Activated CD4-positive, alpha-beta T cell treated with anti-CD3 and anti-CD28 coated beads for 36 hours (primary cell): ENCODE data around the gene FAM228B. TPM values are rescaled to one million over a fixed set of nuclear protein-coding genes. Genes with fewer than 3 reads are reported as not detected.
"Not testable (repeated sequence)": the region's sequence is repeated elsewhere in the genome, so short reads cannot be mapped to it uniquely, and the experiment has no call there.

Source experiments
- ATAC-seq: fragments of 200-7000 bp; cut with Tn5 transposase; one replicate; pipeline ENCODE4 v1.10.0; 2021; ENCODE audit warnings: mild to moderate bottlenecking, moderate library complexity
- CTCF ChIA-PET: fragments of 350-600 bp; sonication (Branson Sonifier 250); formaldehyde crosslinking; loops from one replicate; lab custom pipeline; 2021; ENCODE audit warnings: antibody characterized with exemption; lab: Charles Lee
- POLR2A ChIA-PET: fragments of 350-600 bp; sonication (Branson Sonifier 250); formaldehyde crosslinking; loops from one replicate; lab custom pipeline; 2021; ENCODE audit warnings: antibody characterized with exemption, inconsistent platforms; lab: Charles Lee
- DNase-seq: peaks from one replicate; pipeline ENCODE4 v3.0.0-alpha.2; 2020
- H3K27ac Mint-ChIP-seq: one replicate; pipeline ENCODE4 v1.8.0; 2021; ENCODE audit warnings: mixed read lengths
- H3K27me3 Mint-ChIP-seq: one replicate; pipeline ENCODE4 v1.8.0; 2021; ENCODE audit warnings: mixed read lengths
- H3K36me3 Mint-ChIP-seq: one replicate; pipeline ENCODE4 v1.8.0; 2021; ENCODE audit warnings: low read depth, mixed read lengths
- H3K4me1 Mint-ChIP-seq: one replicate; pipeline ENCODE4 v1.8.0; 2021; ENCODE audit warnings: mixed read lengths
- H3K4me3 Mint-ChIP-seq: one replicate; pipeline ENCODE4 v1.8.0; 2021; ENCODE audit warnings: mild to moderate bottlenecking, moderate library complexity, mixed read lengths
- H3K9me3 Mint-ChIP-seq: one replicate; pipeline ENCODE4 v1.8.0; 2021; ENCODE audit warnings: low read depth, mixed read lengths
- intact Hi-C, 2 experiments: fragments of 100-400 bp; cut with DNase I in 1 of 2; cut with micrococcal nuclease in 1 of 2; formaldehyde crosslinking; loops; one replicate each; pipeline versions ENCODE4 v1.14.2 to v1.15.1; 2022 to 2024; cut with DNase I, micrococcal nuclease
- total RNA-seq, 2 experiments: library from RNA; stranded (reverse); gene quantifications; one replicate each; pipeline ENCODE4 v1.2.3, GENCODE V29; 2021

Gene FAM228B
- total RNA-seq, 2 experiments from 2014 or later, result 5.2 to 10.5 TPM

DNA sequence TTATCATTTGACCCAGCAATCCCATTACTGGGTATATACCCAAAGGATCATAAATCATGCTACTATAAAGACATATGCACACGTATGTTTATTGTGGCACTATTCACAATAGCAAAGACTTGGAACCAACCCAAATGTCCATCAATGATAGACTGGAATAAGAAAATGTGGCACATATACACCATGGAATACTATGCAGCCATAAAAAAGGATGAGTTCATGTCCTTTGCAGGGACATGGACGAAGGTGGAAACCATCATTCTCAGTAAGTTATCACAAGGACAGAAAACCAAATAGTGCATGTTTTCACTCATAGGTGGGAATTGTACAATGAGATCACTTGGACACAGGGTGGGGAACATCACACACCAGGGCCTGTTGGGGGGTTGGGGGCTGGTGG is 22.5 kb upstream of the FAM228B start:
- H3K4me1 Mint-ChIP-seq, H3K4me3 Mint-ChIP-seq, DNase-seq, intact Hi-C loops, CTCF ChIA-PET, ATAC-seq, H3K9me3 Mint-ChIP-seq, POLR2A ChIA-PET, H3K27me3 Mint-ChIP-seq, H3K27ac Mint-ChIP-seq: not testable (repeated sequence)
- peaks cover 20% of the 10 kb centered on the region for H3K36me3 Mint-ChIP-seq

DNA sequence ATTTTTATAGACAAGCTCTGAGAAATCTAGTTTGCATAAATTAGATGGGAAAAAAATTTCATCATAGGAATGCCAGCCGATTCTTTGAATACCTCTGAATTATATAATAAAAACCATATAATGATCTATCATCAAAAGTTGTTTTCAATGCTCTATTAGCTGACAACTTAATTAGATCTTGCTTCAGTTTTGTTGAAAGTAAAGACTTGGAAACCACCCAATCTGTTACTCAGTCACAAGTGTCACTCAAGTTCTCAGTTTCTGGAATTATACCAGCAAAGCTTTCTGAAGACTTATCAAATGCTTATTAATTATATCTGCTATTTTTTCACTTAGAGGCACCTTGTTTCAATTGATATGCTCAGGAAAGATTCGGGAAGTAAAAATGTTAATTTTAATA is 21.3 kb upstream of the FAM228B start:
- no peak overlapping the region for H3K27ac Mint-ChIP-seq
- POLR2A ChIA-PET, result no interaction called here
- intact Hi-C loops, result no loop called here
- no peaks in the 10 kb centered on the region for H3K4me1 Mint-ChIP-seq
- CTCF ChIA-PET, result interaction anchor here (0.8 to 1.7 kb wide), 4 partner anchors 12 to 90 kb away, joined by 3 to 4 read pairs (median 4); partner anchors contain the start of genes PFN4 and TP53I3
- no peak overlapping the region for H3K4me3 Mint-ChIP-seq
- DNase-seq (no peak), ATAC-seq (no peak)
- H3K36me3 Mint-ChIP-seq, result peaks cover 14% of the 10 kb centered on the region
- H3K9me3 Mint-ChIP-seq, result peaks cover 8% of the 10 kb centered on the region
- no peaks in the 10 kb centered on the region for H3K27me3 Mint-ChIP-seq

DNA sequence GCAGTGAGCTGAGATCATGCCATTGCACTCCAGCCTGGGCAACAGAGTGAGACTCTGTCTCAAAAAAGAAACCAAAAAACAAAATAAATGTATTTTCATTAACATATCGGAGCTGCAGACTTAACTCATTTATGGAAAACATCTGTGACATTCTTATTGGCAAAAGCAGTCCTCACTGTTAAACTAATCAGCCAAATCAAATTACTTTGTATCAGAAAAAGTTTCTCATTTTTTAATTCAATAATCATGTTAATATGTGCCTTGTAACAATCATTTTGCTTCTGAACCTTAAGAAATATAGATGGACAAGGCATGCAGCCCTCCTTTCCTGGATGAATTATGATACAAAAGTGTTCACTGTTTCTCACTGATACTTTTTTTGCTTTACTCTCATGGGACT is 20.6 kb upstream of the FAM228B start:
- Mint-ChIP-seq H3K9me3 (peaks cover 9% of the 10 kb centered on the region), H3K4me1 (no peaks in the 10 kb centered on the region), H3K4me3 (no peak overlapping the region), H3K27me3 (no peaks in the 10 kb centered on the region), H3K27ac (no peak overlapping the region), H3K36me3 (peaks cover 9% of the 10 kb centered on the region)
- ChIA-PET CTCF (interaction anchor here (0.8 to 1.7 kb wide), 2 partner anchors 20 to 174 kb away, joined by 3 to 4 read pairs; partner anchors contain the start of gene PFN4), POLR2A (no interaction called here)
- ATAC-seq (no peak), DNase-seq (no peak)
- intact Hi-C loops, result no loop called here

DNA sequence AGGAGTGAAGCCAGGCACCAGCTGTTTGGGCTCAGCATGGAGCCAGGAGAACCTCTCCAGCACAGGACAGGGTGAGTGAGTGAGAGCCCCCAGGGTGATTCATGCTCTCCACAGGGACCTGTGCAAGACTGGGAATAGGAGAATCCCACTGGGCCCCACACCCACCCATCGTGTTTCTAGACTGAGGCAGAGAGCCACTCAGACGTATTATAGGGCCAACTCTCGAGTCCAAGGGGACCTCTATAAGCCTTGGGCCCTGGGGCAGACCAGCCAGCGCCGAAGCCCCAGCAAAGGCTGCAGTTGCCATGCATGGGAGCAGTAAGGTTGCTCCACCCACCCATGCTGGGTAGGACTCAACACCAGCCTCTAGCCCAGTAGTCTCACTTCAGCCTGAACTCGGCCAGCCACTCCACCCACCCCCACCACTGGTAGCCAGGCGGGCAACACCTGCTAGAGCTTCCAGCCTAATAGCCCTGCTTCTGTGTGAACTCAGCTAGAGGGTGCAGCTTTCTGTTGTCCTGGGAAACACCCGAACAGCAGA is 19.1 kb upstream of the FAM228B start:
- Mint-ChIP-seq H3K36me3 (peaks cover 5% of the 10 kb centered on the region), H3K9me3 (peaks cover 18% of the 10 kb centered on the region), H3K27ac (no peak overlapping the region), H3K4me1 (no peaks in the 10 kb centered on the region), H3K4me3 (no peak overlapping the region), H3K27me3 (no peaks in the 10 kb centered on the region)
- ATAC-seq (no peak), DNase-seq (no peak)
- ChIA-PET POLR2A (no interaction called here), CTCF (no interaction called here)
- intact Hi-C loops, result no loop called here

DNA sequence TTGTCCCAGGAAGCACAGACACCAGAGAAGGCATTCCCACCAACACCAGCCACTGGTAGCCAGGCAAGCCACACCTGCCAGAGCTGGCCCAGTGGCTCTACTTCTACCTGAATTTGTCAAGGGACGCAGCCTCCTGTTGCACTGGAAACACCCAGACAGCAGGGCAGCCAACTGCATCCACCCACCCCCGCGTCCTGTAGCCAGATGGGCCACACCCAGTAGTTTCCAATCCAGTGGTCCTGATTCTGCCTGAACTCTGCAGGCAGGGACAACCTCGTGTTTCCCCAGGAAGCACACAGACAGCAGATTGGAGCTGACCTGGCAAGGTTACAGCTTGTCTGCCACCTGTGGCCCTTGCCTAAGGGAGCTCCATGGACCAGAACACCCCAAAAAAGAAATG is 18.4 kb upstream of the FAM228B start:
- intact Hi-C loops, result no loop called here
- CTCF ChIA-PET, result interaction anchor here (1.4 kb wide), 1 partner anchor 20 kb away, joined by 5 read pairs; the partner anchor contains the start of gene TP53I3
- POLR2A ChIA-PET, result no interaction called here
- Mint-ChIP-seq H3K9me3 (peaks cover 20% of the 10 kb centered on the region), H3K4me3 (no peak overlapping the region), H3K27ac (no peak overlapping the region), H3K27me3 (no peaks in the 10 kb centered on the region), H3K4me1 (no peaks in the 10 kb centered on the region), H3K36me3 (peaks cover 3% of the 10 kb centered on the region)
- ATAC-seq, result no peak
- DNase-seq, result no peak

DNA sequence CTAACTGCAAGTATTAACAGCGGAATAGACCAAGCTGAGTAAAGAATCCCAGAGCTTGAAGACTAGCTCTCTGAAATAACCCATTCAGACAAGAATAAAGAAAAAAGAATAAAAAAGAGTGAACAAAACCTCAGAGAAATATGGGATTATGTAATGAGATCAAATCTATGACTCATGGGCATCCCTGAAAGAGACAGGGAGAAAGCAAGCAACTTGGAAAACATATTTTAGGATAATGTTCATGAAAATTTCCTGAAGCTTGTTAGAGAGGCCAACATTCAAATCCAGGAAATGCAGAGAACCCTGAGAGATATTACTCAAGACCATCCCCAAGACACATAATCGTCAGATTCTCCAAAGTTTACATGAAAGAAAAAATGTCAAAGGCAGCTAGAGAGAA is 17.5 kb upstream of the FAM228B start:
- DNase-seq (no peak), ATAC-seq (no peak)
- Mint-ChIP-seq H3K27ac (no peak overlapping the region), H3K4me1 (no peaks in the 10 kb centered on the region), H3K4me3 (no peak overlapping the region), H3K9me3 (peaks cover 20% of the 10 kb centered on the region), H3K27me3 (no peaks in the 10 kb centered on the region), H3K36me3 (no peaks in the 10 kb centered on the region)
- ChIA-PET CTCF (interaction anchor here (0.5 to 1.4 kb wide), 4 partner anchors 21 to 346 kb away, joined by 3 to 5 read pairs (median 4); partner anchors contain the start of gene TP53I3), POLR2A (no interaction called here)
- intact Hi-C loops, result no loop called here

DNA sequence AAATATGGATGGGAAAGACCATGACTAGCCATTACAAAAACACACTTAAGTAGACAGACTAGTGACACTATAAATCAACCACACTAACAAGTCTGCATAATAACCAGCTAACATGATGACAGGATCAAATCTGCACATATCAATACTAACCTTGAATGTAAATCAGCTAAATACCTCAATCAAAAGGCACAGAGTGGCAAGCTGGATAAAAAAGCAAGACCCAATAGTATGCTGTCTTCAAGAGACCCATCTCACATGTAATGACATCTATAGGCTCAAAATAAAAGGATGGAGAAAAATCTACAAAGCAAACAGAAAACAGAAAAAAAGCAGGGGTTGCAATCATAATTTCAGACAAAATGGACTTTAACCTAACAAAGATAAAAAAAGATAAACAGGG is 16.5 kb upstream of the FAM228B start:
- intact Hi-C loops, result no loop called here
- H3K36me3 Mint-ChIP-seq, result no peaks in the 10 kb centered on the region
- ChIA-PET CTCF (interaction anchor here (1.2 kb wide), 1 partner anchor 32 kb away, joined by 4 read pairs; no protein-coding TSS in a partner anchor), POLR2A (no interaction called here)
- no peaks in the 10 kb centered on the region for H3K27me3 Mint-ChIP-seq
- no peak overlapping the region for H3K27ac Mint-ChIP-seq
- H3K4me1 Mint-ChIP-seq, result no peaks in the 10 kb centered on the region
- ATAC-seq, result no peak
- no peak for DNase-seq
- H3K9me3 Mint-ChIP-seq, result peaks cover 20% of the 10 kb centered on the region
- H3K4me3 Mint-ChIP-seq, result no peak overlapping the region

DNA sequence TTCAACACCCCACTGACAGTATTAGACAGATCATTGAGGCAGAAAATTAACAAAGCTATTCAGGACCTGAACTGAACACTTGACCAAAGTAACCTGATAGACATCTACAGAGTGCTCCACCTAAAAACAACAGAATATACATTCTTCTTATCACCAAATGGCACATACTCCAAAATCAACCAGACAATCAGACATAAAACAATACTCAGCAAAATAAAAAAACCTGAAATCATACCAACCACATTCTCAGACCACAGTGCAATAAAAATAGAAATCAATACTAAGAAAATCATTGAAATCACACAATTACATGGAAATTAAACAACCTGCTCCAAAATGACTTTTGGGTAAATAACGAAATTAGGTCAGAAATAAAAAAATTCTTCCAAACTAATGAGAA is 15.9 kb upstream of the FAM228B start:
- no peak for ATAC-seq
- H3K27ac Mint-ChIP-seq, result no peak overlapping the region
- POLR2A ChIA-PET, result interaction anchor here (0.6 kb wide), 1 partner anchor 1076 kb away, joined by 4 read pairs; no protein-coding TSS in a partner anchor
- intact Hi-C loops, result no loop called here
- peaks cover 20% of the 10 kb centered on the region for H3K9me3 Mint-ChIP-seq
- H3K27me3 Mint-ChIP-seq, result no peaks in the 10 kb centered on the region
- no peaks in the 10 kb centered on the region for H3K4me1 Mint-ChIP-seq
- H3K36me3 Mint-ChIP-seq, result no peaks in the 10 kb centered on the region
- DNase-seq, result no peak
- no peak overlapping the region for H3K4me3 Mint-ChIP-seq
- CTCF ChIA-PET, result interaction anchor here (1.3 kb wide), 1 partner anchor 23 kb away, joined by 3 read pairs; the partner anchor contains the start of gene TP53I3

DNA sequence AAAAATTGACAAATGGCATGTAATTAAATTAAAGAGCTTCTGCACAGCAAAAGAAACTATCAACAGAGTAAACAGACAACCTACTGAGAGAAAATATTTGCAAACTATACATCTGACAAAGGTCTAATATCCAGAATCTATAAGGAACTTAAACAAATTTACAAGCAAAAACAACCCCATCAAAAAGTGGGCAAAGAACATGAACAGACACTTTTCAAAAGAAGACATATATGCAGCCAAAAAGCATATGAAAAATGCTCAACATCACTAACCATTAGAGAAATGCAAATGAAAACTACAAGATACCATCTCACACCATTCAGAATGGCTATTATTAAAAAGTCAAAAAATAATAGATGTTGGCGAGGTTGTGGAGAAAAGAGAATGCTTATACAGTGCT is 13.8 kb upstream of the FAM228B start:
- intact Hi-C loops, H3K4me1 Mint-ChIP-seq, H3K27me3 Mint-ChIP-seq, DNase-seq, POLR2A ChIA-PET, H3K4me3 Mint-ChIP-seq, H3K36me3 Mint-ChIP-seq, ATAC-seq, H3K27ac Mint-ChIP-seq: not testable (repeated sequence)
- CTCF ChIA-PET, result interaction anchor here (0.6 kb wide), 1 partner anchor 44 kb away, joined by 3 read pairs; no protein-coding TSS in a partner anchor
- peaks cover 20% of the 10 kb centered on the region for H3K9me3 Mint-ChIP-seq

DNA sequence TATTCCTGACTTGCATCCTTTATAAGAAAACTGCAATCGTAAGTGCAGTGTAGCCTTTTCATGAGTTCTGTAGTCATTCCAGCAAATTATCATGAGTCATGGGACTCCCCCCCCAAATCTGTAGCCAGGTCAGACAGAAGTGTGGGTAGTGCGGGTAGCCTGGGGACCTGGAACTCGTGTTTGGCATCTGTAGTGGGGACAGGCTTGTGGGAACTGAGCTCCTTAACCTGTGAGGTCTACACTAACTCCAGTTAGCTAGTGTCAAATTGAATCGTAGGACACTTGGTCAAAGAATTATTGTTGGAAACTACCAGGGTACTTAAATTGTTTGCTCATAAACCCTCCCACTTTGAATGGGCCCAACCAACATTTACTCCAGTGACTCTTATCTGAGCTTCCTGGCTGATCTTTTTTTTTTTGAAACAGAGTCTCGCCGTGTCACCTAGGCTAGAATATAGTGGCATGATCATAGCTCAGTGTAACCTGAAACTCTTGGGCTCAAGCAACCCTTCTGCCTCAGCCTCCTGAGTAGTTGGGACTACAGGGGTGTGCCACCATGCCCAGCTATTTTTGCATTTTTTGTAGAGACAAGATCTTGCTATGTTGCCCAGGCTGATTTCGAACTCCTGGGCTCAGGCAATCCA is 12.5 kb upstream of the FAM228B start:
- Mint-ChIP-seq H3K36me3 (no peaks in the 10 kb centered on the region), H3K4me1 (no peaks in the 10 kb centered on the region), H3K27me3 (no peaks in the 10 kb centered on the region), H3K9me3 (peaks cover 18% of the 10 kb centered on the region), H3K27ac (no peak overlapping the region), H3K4me3 (no peak overlapping the region)
- no peak for ATAC-seq
- intact Hi-C loops, result no loop called here
- ChIA-PET POLR2A (interaction anchor here (0.6 to 0.7 kb wide), 2 partner anchors 48 to 347 kb away, joined by 3 to 4 read pairs; no protein-coding TSS in a partner anchor), CTCF (interaction anchor here (0.6 to 0.7 kb wide), 2 partner anchors 362 to 819 kb away, joined by 3 read pairs; no protein-coding TSS in a partner anchor)
- DNase-seq, result no peak

DNA sequence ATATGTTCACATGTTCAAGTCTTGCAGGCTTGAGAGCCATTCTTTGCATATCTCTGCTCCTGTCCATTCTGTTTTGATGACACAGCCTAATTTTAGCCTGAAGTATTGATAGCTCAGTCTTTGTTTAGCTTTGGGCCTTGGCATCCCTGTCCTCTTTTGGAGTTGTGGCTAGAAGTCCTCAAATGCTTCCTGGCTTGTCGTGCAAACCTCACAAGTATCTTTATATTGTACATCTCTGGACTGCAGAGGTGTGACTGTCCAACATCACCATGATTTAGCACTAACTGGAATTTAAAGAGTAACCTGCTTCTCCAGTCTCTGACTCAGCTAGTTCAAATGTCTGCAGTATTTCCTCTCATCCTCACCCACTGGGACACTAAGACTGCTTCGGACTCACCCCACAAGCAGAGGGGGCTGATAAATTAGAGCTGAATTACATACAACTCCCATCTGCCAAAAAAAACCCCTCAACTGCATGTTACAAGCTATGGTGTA is 11.8 kb upstream of the FAM228B start:
- POLR2A ChIA-PET, result no interaction called here
- Mint-ChIP-seq H3K36me3 (no peaks in the 10 kb centered on the region), H3K4me1 (no peaks in the 10 kb centered on the region), H3K9me3 (peaks cover 15% of the 10 kb centered on the region), H3K27me3 (no peaks in the 10 kb centered on the region), H3K27ac (no peak overlapping the region), H3K4me3 (no peak overlapping the region)
- intact Hi-C loops, result no loop called here
- CTCF ChIA-PET, result interaction anchor here (0.6 to 0.7 kb wide), 2 partner anchors 11 to 746 kb away, joined by 3 to 4 read pairs; no protein-coding TSS in a partner anchor
- ATAC-seq (no peak), DNase-seq (no peak)
